B cell (primary cell): ENCODE measurements around the gene CAMTA1. TPM values are rescaled to one million over a fixed set of nuclear protein-coding genes. Genes with fewer than 3 reads are reported as not detected.

Source experiments
- ATAC-seq: fragments of 200-7000 bp; cut with Tn5 transposase; one replicate; pipeline ENCODE4 v1.10.0; 2021; ENCODE audit warnings: low read depth, mild to moderate bottlenecking, moderate number of reproducible peaks, moderate library complexity
- CTCF ChIA-PET: fragments of 350-600 bp; sonication (Branson Sonifier 250); formaldehyde crosslinking; loops from one replicate; lab custom pipeline; 2021; ENCODE audit warnings: antibody characterized with exemption, inconsistent platforms; lab: Charles Lee
- POLR2A ChIA-PET: fragments of 350-600 bp; sonication (Branson Sonifier 250); formaldehyde crosslinking; loops from one replicate; lab custom pipeline; 2021; ENCODE audit warnings: antibody characterized with exemption; lab: Charles Lee
- DNase-seq: peaks from one replicate; pipeline ENCODE4 v3.0.0; 2013
- H2AFZ ChIP-seq: 2 replicates; pipeline ENCODE4 v1.6.1; 2012; ENCODE audit warnings: mild to moderate bottlenecking, low read depth, low read length; ENCODE audit not compliant: insufficient read depth, poor library complexity, severe bottlenecking
- H3K27ac ChIP-seq, 2 donors: 1 replicate in 1 of 2; 2 replicates in 1 of 2; pipeline ENCODE4 v1.5.1; 2012 to 2013; ENCODE audit warnings: low read length in 2 of 2, mild to moderate bottlenecking in 2 of 2, moderate library complexity in 1 of 2
- H3K27me3 ChIP-seq, 4 experiments: fragments of 200-600 bp in 1 of 4; sonication (generic) in 1 of 4; replicated peaks in 1 of 4; 1 replicate in 2 of 4; 2 replicates in 2 of 4; pipeline versions ENCODE4 v1.6.1 to v1.7.0; 2013 to 2016; ENCODE audit warnings: low read length in 3 of 4, mild to moderate bottlenecking in 2 of 4, mixed read lengths in 1 of 4, moderate library complexity in 1 of 4; ENCODE audit not compliant: insufficient read depth in 4 of 4, control insufficient read depth in 3 of 4; ENCODE audit errors: control extremely low read depth in 1 of 4
- H3K36me3 ChIP-seq, 2 experiments: replicated peaks in 1 of 2; 1 replicate in 1 of 2; 2 replicates in 1 of 2; pipeline versions ENCODE4 v1.6.1 to v1.7.1; 2013; ENCODE audit warnings: low read length in 1 of 2; ENCODE audit not compliant: insufficient read depth in 2 of 2, control insufficient read depth in 1 of 2; ENCODE audit errors: control extremely low read depth in 1 of 2, extremely low read depth in 1 of 2
- H3K4me1 ChIP-seq, 2 donors: fragments of 200-600 bp in 1 of 2; sonication (generic) in 1 of 2; 1 replicate in 1 of 2; 2 replicates in 1 of 2; pipeline versions ENCODE4 v1.5.1 to v1.6.1; 2013 to 2017; ENCODE audit warnings: low read length in 2 of 2; ENCODE audit not compliant: control insufficient read depth in 2 of 2, insufficient read depth in 2 of 2
- H3K4me2 ChIP-seq: replicated peaks from 2 replicates; pipeline ENCODE3; 2012; ENCODE audit warnings: mild to moderate bottlenecking, low read depth, low read length; ENCODE audit not compliant: poor library complexity, severe bottlenecking
- H3K4me3 ChIP-seq, 5 experiments: fragments of 200-600 bp in 1 of 5; sonication (generic) in 1 of 5; 1 replicate in 3 of 5; 2 replicates in 2 of 5; pipeline versions ENCODE4 v1.5.1 to v1.7.0; 2011 to 2016; ENCODE audit warnings: low read length in 4 of 5, mild to moderate bottlenecking in 4 of 5, low read depth in 2 of 5, control low read depth in 1 of 5, moderate library complexity in 1 of 5; ENCODE audit not compliant: insufficient read depth in 1 of 5; ENCODE audit errors: control extremely low read depth in 1 of 5, extremely low read depth in 1 of 5
- H3K79me2 ChIP-seq: fragments of 200-600 bp; sonication (generic); one replicate; pipeline ENCODE4 v1.6.0; 2016; ENCODE audit warnings: low read length; ENCODE audit not compliant: control insufficient read depth, insufficient read depth
- H3K9ac ChIP-seq: fragments of 200-600 bp; sonication (generic); 2 replicates; pipeline ENCODE4 v1.6.1; 2017; ENCODE audit warnings: mild to moderate bottlenecking, low read length, moderate library complexity
- H3K9me3 ChIP-seq, 3 donors: one replicate each; pipeline versions ENCODE4 v1.6.1 to v1.7.1; 2013; ENCODE audit warnings: low read length in 2 of 3; ENCODE audit not compliant: control insufficient read depth in 2 of 3, insufficient read depth in 1 of 3; ENCODE audit errors: control extremely low read depth in 1 of 3
- H4K20me1 ChIP-seq: 2 replicates; pipeline ENCODE4 v1.6.0; 2012; ENCODE audit warnings: mild to moderate bottlenecking, low read length; ENCODE audit not compliant: insufficient read depth, control insufficient read depth, poor library complexity, severe bottlenecking
- H3K27ac Mint-ChIP-seq: one replicate; pipeline ENCODE4 v1.8.0; 2021; ENCODE audit warnings: mixed read lengths
- H3K27me3 Mint-ChIP-seq: one replicate; pipeline ENCODE4 v1.8.0; 2021; ENCODE audit warnings: mixed read lengths
- H3K4me1 Mint-ChIP-seq: one replicate; pipeline ENCODE4 v1.8.0; 2021; ENCODE audit warnings: mixed read lengths
- H3K4me3 Mint-ChIP-seq: one replicate; pipeline ENCODE4 v1.8.0; 2021; ENCODE audit warnings: mixed read lengths
- H3K9me3 Mint-ChIP-seq: one replicate; pipeline ENCODE4 v1.8.0; 2022; ENCODE audit warnings: mixed read lengths; ENCODE audit not compliant: insufficient read depth
- EZH2 ChIP-seq: IDR thresholded peaks from 2 replicates; pipeline ENCODE4 v1.6.1; 2012; ENCODE audit warnings: borderline replicate concordance, low read depth, mild to moderate bottlenecking, moderate library complexity, low read length; ENCODE audit not compliant: insufficient read depth, poor library complexity, severe bottlenecking
- WGBS: methylation state at CpG from one replicate; pipeline ENCODE4 v1.1.5; 2013; ENCODE audit warnings: missing lambda C conversion rate; ENCODE audit not compliant: insufficient coverage; 5-methylcytosine and 5-hydroxymethylcytosine counted together
- intact Hi-C: fragments of 100-400 bp; cut with micrococcal nuclease; formaldehyde crosslinking; loops from one replicate; pipeline ENCODE4 v1.10.0; 2022
- polyA plus RNA-seq: library from polyadenylated mRNA; depleted of rRNA; stranded (reverse); fragments of >200 nt; gene quantifications from 2 replicates; pipeline ENCODE4 v1.2.3, GENCODE V29; 2012
- total RNA-seq, 2 donors: library from RNA; stranded (reverse); fragments of 120-200 nt in 1 of 2; gene quantifications; 1 replicate in 1 of 2; 2 replicates in 1 of 2; pipeline versions ENCODE4 v1.2.3 to v1.2.4, GENCODE V29; 2013 to 2022
- TF ChIP-seq, protein P1 (sequence below): fragments of 200-600 bp; IDR thresholded peaks from one replicate; pipeline ENCODE4 v1.8.0; 2022; ENCODE audit warnings: antibody characterized with exemption, mild to moderate bottlenecking

The CAMTA1 gene
- total and polyA plus RNA-seq, 2 donors (not counting 1 experiment from before 2014, with no cell fraction given), result 42.2 to 45.7 TPM

DNA sequence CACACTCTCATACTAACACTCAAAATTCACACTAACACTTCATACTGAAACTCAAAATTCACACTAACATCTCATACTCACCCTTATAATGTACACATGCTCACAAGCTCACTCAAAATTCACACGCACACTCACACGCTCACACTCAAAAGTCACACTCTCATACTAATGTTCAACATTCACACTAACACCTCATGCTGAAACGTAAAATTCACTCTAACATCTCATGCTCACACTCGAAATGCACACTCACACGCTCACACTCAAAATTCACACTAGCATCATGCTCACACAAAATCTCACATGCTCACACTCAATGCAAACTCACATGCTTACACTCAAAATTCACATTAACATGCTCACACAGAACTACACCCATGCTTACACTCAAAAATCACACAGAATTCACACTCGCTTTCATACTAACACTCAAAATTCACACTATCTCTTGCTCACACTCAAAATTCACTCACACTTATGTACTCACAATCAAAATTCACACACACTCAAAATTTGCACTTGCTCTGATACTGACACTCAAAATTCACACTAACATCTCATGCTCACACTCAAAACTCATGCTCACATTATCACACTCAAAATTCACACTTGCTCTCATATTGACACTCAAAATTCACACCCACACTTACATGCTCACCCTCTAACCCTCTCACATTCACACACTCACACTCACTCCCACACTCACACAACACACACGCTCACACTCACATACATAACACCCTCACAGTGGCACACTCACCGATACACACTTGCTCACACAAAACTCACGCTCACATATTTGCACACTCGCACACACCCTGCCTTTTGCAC lies 721.4 kb downstream of the CAMTA1 start:
- Mint-ChIP-seq H3K27me3 (no peaks in the 10 kb centered on the region), H3K4me3 (no peak overlapping the region), H3K9me3 (no peaks in the 10 kb centered on the region), H3K27ac (no peak overlapping the region), H3K4me1 (no peaks in the 10 kb centered on the region)
- no peak overlapping the region for H2AFZ ChIP-seq
- H3K4me3 ChIP-seq, result no peak overlapping the region
- no peak overlapping the region for H3K9ac ChIP-seq
- no peak overlapping the region for H3K4me2 ChIP-seq
- DNase-seq (no peak), ATAC-seq (no peak)
- no peaks in the 10 kb centered on the region for H3K79me2 ChIP-seq
- no peaks in the 10 kb centered on the region for H4K20me1 ChIP-seq
- intact Hi-C loops, result no loop called here
- no peaks in the 10 kb centered on the region for H3K4me1 ChIP-seq
- H3K27ac ChIP-seq, result no peak overlapping the region
- TF ChIP-seq, protein P1, sequence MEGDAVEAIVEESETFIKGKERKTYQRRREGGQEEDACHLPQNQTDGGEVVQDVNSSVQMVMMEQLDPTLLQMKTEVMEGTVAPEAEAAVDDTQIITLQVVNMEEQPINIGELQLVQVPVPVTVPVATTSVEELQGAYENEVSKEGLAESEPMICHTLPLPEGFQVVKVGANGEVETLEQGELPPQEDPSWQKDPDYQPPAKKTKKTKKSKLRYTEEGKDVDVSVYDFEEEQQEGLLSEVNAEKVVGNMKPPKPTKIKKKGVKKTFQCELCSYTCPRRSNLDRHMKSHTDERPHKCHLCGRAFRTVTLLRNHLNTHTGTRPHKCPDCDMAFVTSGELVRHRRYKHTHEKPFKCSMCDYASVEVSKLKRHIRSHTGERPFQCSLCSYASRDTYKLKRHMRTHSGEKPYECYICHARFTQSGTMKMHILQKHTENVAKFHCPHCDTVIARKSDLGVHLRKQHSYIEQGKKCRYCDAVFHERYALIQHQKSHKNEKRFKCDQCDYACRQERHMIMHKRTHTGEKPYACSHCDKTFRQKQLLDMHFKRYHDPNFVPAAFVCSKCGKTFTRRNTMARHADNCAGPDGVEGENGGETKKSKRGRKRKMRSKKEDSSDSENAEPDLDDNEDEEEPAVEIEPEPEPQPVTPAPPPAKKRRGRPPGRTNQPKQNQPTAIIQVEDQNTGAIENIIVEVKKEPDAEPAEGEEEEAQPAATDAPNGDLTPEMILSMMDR, result no peak
- no peak for TF ChIP-seq EZH2
- ChIA-PET POLR2A (no interaction called here), CTCF (no interaction called here)
- 91% methylated on average over 10 of the region's 10 CpGs for WGBS
- peaks cover 0 to 11% (median 0%) of the 10 kb centered on the region in 3 donors for H3K9me3 ChIP-seq
- H3K27me3 ChIP-seq, result no peaks in the 10 kb centered on the region
- no peaks in the 10 kb centered on the region for H3K36me3 ChIP-seq

DNA sequence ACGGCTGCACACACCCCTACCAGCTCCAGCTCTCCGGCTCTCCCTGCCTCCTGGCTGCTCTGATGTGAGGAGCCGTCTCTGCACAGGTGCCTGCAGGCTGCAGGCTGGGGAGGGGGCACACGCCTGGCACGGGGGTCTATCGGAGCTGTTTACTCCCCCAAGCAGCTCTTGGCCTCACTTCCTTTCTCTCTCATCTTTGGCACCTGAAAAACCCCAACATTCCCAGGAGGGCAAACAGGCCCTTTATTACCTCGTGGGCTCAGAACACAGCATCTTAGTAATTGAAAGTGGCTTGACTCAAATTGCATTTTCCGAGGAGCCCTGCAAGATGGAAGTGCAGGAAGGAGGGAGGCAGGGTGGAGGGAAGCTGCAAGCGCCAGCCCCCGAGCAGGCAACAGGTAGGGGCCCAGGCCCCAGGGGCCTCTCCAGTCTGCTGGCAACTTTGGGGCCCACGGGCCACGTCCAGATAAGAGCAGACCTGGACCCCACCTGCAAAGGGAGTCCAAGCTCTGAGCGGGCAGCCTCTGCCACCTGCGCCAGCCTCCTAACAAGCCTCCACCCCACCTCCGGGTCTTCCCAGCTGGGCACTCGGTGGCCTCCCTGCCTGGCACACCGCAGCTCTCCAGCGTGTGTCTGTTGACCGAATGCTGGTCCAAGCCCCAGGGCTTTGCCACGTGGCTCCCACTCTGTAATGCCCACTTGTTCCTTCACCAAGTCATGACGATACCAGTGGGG lies 722.2 kb downstream of the CAMTA1 start:
- no peak overlapping the region for H3K27ac Mint-ChIP-seq
- H3K9me3 ChIP-seq, result peaks cover 0 to 11% (median 0%) of the 10 kb centered on the region in 3 donors
- no peaks in the 10 kb centered on the region for H3K9me3 Mint-ChIP-seq
- H3K79me2 ChIP-seq, result no peaks in the 10 kb centered on the region
- H3K27ac ChIP-seq, result no peak overlapping the region
- no peaks in the 10 kb centered on the region for H3K36me3 ChIP-seq
- intact Hi-C loops, result no loop called here
- H3K27me3 Mint-ChIP-seq, result no peaks in the 10 kb centered on the region
- no peaks in the 10 kb centered on the region for H3K4me1 ChIP-seq
- ATAC-seq (no peak), DNase-seq (no peak)
- no peak overlapping the region for H3K4me3 ChIP-seq
- TF ChIP-seq, protein P1, result no peak
- TF ChIP-seq EZH2, result no peak
- no peak overlapping the region for H3K4me2 ChIP-seq
- 87% methylated on average over 19 of the region's 21 CpGs for WGBS
- ChIA-PET POLR2A (no interaction called here), CTCF (no interaction called here)
- H3K4me3 Mint-ChIP-seq, result no peak overlapping the region
- H3K27me3 ChIP-seq, result no peaks in the 10 kb centered on the region
- no peak overlapping the region for H2AFZ ChIP-seq
- no peaks in the 10 kb centered on the region for H4K20me1 ChIP-seq
- no peak overlapping the region for H3K9ac ChIP-seq
- no peaks in the 10 kb centered on the region for H3K4me1 Mint-ChIP-seq
